Mesenchymal stem cell (in vitro differentiated cells and primary cell): ENCODE measurements around the gene DSTN.
A peak's percentile ranks its signal among the peaks of the same experiment; 100 is the strongest.

Source experiments
- DNase-seq: peaks from one replicate; pipeline ENCODE4 v3.0.0-alpha.2; 2013
- H2AFZ ChIP-seq: one replicate; pipeline ENCODE4 v1.6.1; 2013; ENCODE audit warnings: low read depth, mild to moderate bottlenecking, control low read depth, inconsistent platforms, low read length, moderate library complexity
- H2AK5ac ChIP-seq: 2 replicates; pipeline ENCODE4 v1.6.1; 2013; ENCODE audit warnings: low read length, moderate library complexity, mild to moderate bottlenecking, inconsistent platforms; ENCODE audit not compliant: severe bottlenecking
- H2BK120ac ChIP-seq: one replicate; pipeline ENCODE4 v1.6.1; 2013; ENCODE audit warnings: low read depth, mild to moderate bottlenecking, inconsistent platforms, low read length, moderate library complexity
- H2BK12ac ChIP-seq, 2 experiments: one replicate each; pipeline ENCODE4 v1.6.1; 2013; ENCODE audit warnings: inconsistent platforms in 2 of 2, low read length in 2 of 2, mild to moderate bottlenecking in 2 of 2, moderate library complexity in 2 of 2, control low read depth in 1 of 2
- H2BK15ac ChIP-seq: one replicate; pipeline ENCODE4 v1.6.1; 2013; ENCODE audit warnings: mild to moderate bottlenecking, low read depth, inconsistent platforms; ENCODE audit not compliant: poor library complexity, severe bottlenecking
- H2BK5ac ChIP-seq: 2 replicates; pipeline ENCODE4 v1.6.1; 2013; ENCODE audit warnings: low read depth, mild to moderate bottlenecking, low read length, control low read depth, inconsistent platforms; ENCODE audit not compliant: poor library complexity, severe bottlenecking
- H3K14ac ChIP-seq, 2 experiments: one replicate each; pipeline ENCODE4 v1.6.1; 2013; ENCODE audit warnings: inconsistent platforms in 2 of 2, low read length in 2 of 2, control low read depth in 1 of 2, mild to moderate bottlenecking in 1 of 2, moderate library complexity in 1 of 2
- H3K18ac ChIP-seq, 2 experiments: one replicate each; pipeline ENCODE4 v1.6.1; 2013; ENCODE audit warnings: inconsistent platforms in 2 of 2, low read length in 2 of 2, control low read depth in 1 of 2, low read depth in 1 of 2, mild to moderate bottlenecking in 1 of 2
- H3K23ac ChIP-seq, 2 experiments: one replicate each; pipeline ENCODE4 v1.6.1; 2013; ENCODE audit warnings: inconsistent platforms in 2 of 2, low read length in 2 of 2, mild to moderate bottlenecking in 2 of 2, moderate library complexity in 2 of 2, control low read depth in 1 of 2
- H3K27ac ChIP-seq: 2 replicates; pipeline ENCODE4 v1.5.1; 2013; ENCODE audit warnings: mild to moderate bottlenecking, moderate library complexity, low read length, control low read depth, inconsistent platforms; ENCODE audit not compliant: poor library complexity, severe bottlenecking
- H3K27me3 ChIP-seq, 2 experiments: 2 replicates each; pipeline versions ENCODE4 v1.6.1 to v1.7.0; 2013; ENCODE audit warnings: low read length in 2 of 2, mild to moderate bottlenecking in 2 of 2, moderate library complexity in 2 of 2, control low read depth in 1 of 2, inconsistent platforms in 1 of 2; ENCODE audit not compliant: control insufficient read depth in 1 of 2, insufficient read depth in 1 of 2
- H3K36me3 ChIP-seq, 2 experiments: 2 replicates each; pipeline versions ENCODE4 v1.6.1 to v1.7.0; 2013; ENCODE audit warnings: low read length in 2 of 2, control low read depth in 1 of 2, inconsistent platforms in 1 of 2, low read depth in 1 of 2, mild to moderate bottlenecking in 1 of 2; ENCODE audit not compliant: insufficient read depth in 2 of 2, control insufficient read depth in 1 of 2
- H3K4ac ChIP-seq, 2 experiments: one replicate each; pipeline ENCODE4 v1.6.1; 2013; ENCODE audit warnings: inconsistent platforms in 2 of 2, low read length in 2 of 2, mild to moderate bottlenecking in 2 of 2, moderate library complexity in 2 of 2, control low read depth in 1 of 2, low read depth in 1 of 2
- H3K4me1 ChIP-seq: 2 replicates; pipeline ENCODE4 v1.6.1; 2013; ENCODE audit warnings: low read depth, low read length, control low read depth; ENCODE audit not compliant: control insufficient read depth, insufficient read depth
- H3K4me2 ChIP-seq: 2 replicates; pipeline ENCODE4 v1.6.1; 2013; ENCODE audit warnings: low read length, mild to moderate bottlenecking, inconsistent platforms; ENCODE audit not compliant: poor library complexity, severe bottlenecking
- H3K4me3 ChIP-seq, 2 experiments: 2 replicates each; pipeline versions ENCODE4 v1.5.1 to v1.7.0; 2013; ENCODE audit warnings: low read length in 2 of 2, mild to moderate bottlenecking in 2 of 2, control low read depth in 1 of 2, low read depth in 1 of 2; ENCODE audit not compliant: insufficient read depth in 1 of 2
- H3K79me1 ChIP-seq: replicated peaks from 2 replicates; pipeline ENCODE4 v1.6.1; 2013; ENCODE audit warnings: mild to moderate bottlenecking, control low read depth, low read length, inconsistent platforms; ENCODE audit not compliant: poor library complexity, severe bottlenecking
- H3K9ac ChIP-seq: 2 replicates; pipeline ENCODE4 v1.7.0; 2013; ENCODE audit warnings: mild to moderate bottlenecking, low read length, moderate library complexity
- H3K9me3 ChIP-seq: 2 replicates; pipeline ENCODE4 v1.7.0; 2013; ENCODE audit warnings: mild to moderate bottlenecking, low read length; ENCODE audit not compliant: control insufficient read depth
- H4K8ac ChIP-seq: one replicate; pipeline ENCODE4 v1.6.1; 2013; ENCODE audit warnings: inconsistent platforms, mild to moderate bottlenecking, low read length, moderate library complexity
- H4K91ac ChIP-seq: one replicate; pipeline ENCODE4 v1.6.1; 2013; ENCODE audit warnings: mild to moderate bottlenecking, low read length, inconsistent platforms
- WGBS: methylation state at CpG from one replicate; pipeline ENCODE4 v1.1.7; 2013; ENCODE audit warnings: mixed read lengths; 5-methylcytosine and 5-hydroxymethylcytosine counted together

DSTN gene

DNA sequence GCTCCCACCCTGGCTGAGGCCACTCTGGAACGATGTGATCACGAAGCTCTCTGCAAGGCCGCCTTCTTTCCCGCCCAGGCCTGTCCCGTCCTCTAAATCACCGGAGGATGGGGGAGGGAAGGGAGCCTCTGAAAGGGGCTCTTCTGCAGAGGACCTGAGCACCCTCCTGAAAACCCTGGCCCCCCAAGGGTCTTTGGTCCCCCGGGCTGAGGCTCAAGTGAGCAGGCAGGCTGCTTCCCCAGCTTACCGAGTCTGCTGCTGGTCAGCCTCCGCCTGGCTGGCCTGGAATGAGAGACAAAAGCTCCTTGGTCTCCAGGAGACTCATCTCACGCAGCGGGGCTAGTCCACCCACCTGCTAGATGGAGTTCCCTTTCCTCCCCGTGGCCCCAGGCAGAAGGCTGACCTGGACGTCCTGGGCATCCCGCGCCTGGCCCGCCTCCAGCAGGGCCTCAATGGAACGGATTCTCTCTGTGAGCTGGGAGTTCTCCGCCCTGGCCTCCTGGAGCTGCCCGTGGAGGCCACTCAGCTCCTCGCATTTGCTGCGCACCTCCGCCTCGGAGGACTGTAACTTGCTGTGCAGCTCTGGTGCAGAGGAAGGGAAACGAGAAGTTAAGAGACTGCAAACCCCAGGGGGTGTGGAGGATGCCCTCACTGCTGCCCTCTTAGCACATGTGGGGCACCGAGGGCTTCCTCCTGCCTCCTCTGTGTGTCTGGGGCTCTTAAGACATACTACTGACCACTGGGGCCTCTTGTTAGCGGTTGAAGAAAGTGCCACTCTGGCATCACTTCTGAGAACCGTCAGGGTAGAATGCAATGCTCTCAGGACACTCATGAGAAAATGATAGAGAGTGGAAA, 57.5 kb downstream of the DSTN start:
- H3K4me3 ChIP-seq: no peak overlapping the region
- H3K4me2 ChIP-seq: no peak overlapping the region
- no peak overlapping the region for H3K9ac ChIP-seq
- H2BK120ac ChIP-seq: no peak overlapping the region
- no peak overlapping the region for H3K14ac ChIP-seq
- DNase-seq: no peak
- H3K27me3 ChIP-seq: no peaks in the 10 kb centered on the region
- H2BK5ac ChIP-seq: no peak overlapping the region
- no peak overlapping the region for H3K23ac ChIP-seq
- H3K79me1 ChIP-seq: peaks cover 76% of the 10 kb centered on the region
- H3K4ac ChIP-seq: no peak overlapping the region
- peaks cover 98% of the 10 kb centered on the region in 2 experiments for H3K36me3 ChIP-seq
- no peak overlapping the region for H2AFZ ChIP-seq
- no peak overlapping the region for H3K27ac ChIP-seq
- no peak overlapping the region for H3K18ac ChIP-seq
- H3K9me3 ChIP-seq: no peaks in the 10 kb centered on the region
- no peak overlapping the region for H4K8ac ChIP-seq
- no peak overlapping the region for H2BK12ac ChIP-seq
- H3K4me1 ChIP-seq: peaks cover 8% of the 10 kb centered on the region
- no peak overlapping the region for H2BK15ac ChIP-seq
- H2AK5ac ChIP-seq: no peak overlapping the region
- H4K91ac ChIP-seq: no peak overlapping the region
- WGBS: 94% methylated on average over 24 of the region's 27 CpGs

DNA sequence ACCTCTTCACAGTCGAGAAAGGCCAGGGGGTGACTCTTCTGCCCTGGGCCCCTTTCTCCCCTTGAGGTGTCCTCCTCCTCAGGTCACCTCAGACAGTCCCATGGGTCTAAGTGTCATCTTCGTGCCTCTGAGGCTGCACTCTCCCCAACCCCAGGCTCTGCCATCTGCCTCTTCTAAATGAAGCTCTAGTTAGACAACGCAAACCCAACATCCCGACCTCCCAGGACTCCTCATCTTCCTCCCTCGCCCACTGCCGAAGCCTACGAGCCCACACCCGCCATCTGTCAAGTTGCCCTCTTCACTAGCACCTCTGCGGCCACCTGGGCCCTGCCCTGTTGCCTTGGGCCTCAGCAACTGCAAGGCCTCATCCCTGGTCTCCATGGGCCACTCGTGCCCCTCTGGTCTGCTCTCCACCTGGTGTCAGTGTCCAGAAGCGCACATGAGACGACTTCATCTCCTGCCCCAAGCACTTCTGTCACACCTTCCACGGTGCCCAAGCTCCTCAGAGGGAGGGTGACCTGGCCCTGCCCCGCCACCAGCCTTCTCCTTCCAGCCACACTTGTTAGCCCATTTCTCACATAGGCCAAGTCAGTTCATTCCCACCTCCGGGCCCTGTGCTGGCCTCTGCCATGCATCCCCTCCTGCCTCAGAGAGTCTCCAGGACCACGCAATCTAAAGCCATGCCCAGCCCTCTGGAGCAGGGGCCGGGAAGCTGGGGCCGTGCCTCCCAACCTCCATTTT, 58.4 kb downstream of the DSTN start:
- no peak overlapping the region for H2AFZ ChIP-seq
- H2AK5ac ChIP-seq: no peak overlapping the region
- no peak overlapping the region for H3K4me3 ChIP-seq
- peaks cover 8% of the 10 kb centered on the region for H3K4me1 ChIP-seq
- WGBS: 96% methylated on average over 18 of the region's 18 CpGs
- no peak overlapping the region for H3K27ac ChIP-seq
- H2BK15ac ChIP-seq: no peak overlapping the region
- no peak overlapping the region for H4K8ac ChIP-seq
- H3K36me3 ChIP-seq: peaks cover 98% of the 10 kb centered on the region in 2 experiments
- no peak for DNase-seq
- no peak overlapping the region for H2BK120ac ChIP-seq
- no peak overlapping the region for H3K4me2 ChIP-seq
- peaks cover 79% of the 10 kb centered on the region for H3K79me1 ChIP-seq
- H3K9ac ChIP-seq: no peak overlapping the region
- H3K18ac ChIP-seq: no peak overlapping the region
- H3K4ac ChIP-seq: no peak overlapping the region
- no peak overlapping the region for H3K14ac ChIP-seq
- no peak overlapping the region for H4K91ac ChIP-seq
- no peaks in the 10 kb centered on the region for H3K9me3 ChIP-seq
- H3K27me3 ChIP-seq: no peaks in the 10 kb centered on the region
- peak overlapping the region in 1 of 2 experiments; percentile 32 for H2BK12ac ChIP-seq
- H3K23ac ChIP-seq: no peak overlapping the region
- no peak overlapping the region for H2BK5ac ChIP-seq

DNA sequence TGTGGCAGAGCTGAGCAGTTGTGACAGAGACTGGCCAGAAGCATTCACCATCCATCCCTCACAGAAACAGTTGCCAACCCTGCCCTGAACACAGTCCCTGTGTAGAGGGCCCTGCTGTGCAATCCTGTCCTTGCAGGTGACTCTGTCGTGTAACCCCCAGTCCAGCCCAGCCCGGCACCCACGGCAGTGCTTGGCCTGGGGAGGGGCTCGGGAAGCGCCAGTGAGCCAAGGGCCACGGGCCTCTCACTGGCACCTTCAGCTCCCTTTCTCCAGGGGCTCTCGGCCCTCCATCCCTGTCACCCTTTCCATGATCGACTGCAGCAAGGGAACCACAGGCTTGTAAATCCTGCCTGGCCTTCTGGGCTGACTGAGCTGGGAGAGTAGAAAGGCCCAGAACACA, 59.1 kb downstream of the DSTN start:
- DNase-seq: no peak
- H3K4me1 ChIP-seq: peaks cover 8% of the 10 kb centered on the region
- 94% methylated on average over 8 of the region's 8 CpGs for WGBS
- no peak overlapping the region for H3K4me3 ChIP-seq
- H3K36me3 ChIP-seq: peaks cover 98 to 99% of the 10 kb centered on the region in 2 experiments
- H3K18ac ChIP-seq: no peak overlapping the region
- no peak overlapping the region for H3K14ac ChIP-seq
- H3K9me3 ChIP-seq: no peaks in the 10 kb centered on the region
- no peak overlapping the region for H2BK120ac ChIP-seq
- no peak overlapping the region for H2AK5ac ChIP-seq
- H2AFZ ChIP-seq: no peak overlapping the region
- no peak overlapping the region for H4K91ac ChIP-seq
- H3K4ac ChIP-seq: no peak overlapping the region
- H3K79me1 ChIP-seq: peaks cover 81% of the 10 kb centered on the region
- no peak overlapping the region for H3K4me2 ChIP-seq
- no peak overlapping the region for H2BK5ac ChIP-seq
- H3K27me3 ChIP-seq: no peaks in the 10 kb centered on the region
- no peak overlapping the region for H2BK12ac ChIP-seq
- no peak overlapping the region for H2BK15ac ChIP-seq
- H4K8ac ChIP-seq: no peak overlapping the region
- H3K9ac ChIP-seq: no peak overlapping the region
- H3K27ac ChIP-seq: no peak overlapping the region
- H3K23ac ChIP-seq: no peak overlapping the region

DNA sequence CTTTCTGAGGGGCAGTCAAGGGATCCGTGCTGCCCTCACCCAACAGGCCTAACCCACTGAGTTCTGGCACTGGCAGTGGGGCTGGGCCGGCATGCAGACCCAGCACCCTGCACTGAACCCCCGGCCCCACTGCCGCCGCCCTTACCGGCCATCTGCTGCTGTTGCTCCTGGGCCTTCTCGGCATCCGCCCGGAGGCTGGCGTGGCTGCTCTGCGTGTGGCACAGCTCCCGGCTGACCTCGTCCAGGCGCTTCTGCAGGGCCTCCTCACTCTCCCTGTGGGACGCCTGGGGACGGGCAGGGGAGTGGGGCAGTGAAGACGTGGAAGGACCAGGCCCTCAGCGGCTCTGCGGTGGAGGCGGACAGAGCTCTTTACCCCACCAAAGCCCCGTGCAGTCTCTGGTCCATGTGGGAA, 59.8 kb downstream of the DSTN start:
- Histone ChIP-seq H3K9ac (no peak overlapping the region), H3K18ac (no peak overlapping the region), H3K9me3 (no peaks in the 10 kb centered on the region), H3K27ac (no peak overlapping the region), H3K36me3 (peaks cover 98 to 99% of the 10 kb centered on the region in 2 experiments), H2BK12ac (no peak overlapping the region), H2BK15ac (no peak overlapping the region), H4K8ac (no peak overlapping the region), H3K27me3 (no peaks in the 10 kb centered on the region), H4K91ac (no peak overlapping the region), H2BK120ac (no peak overlapping the region), H3K4me1 (peaks cover 5% of the 10 kb centered on the region), H3K14ac (no peak overlapping the region), H3K4ac (no peak overlapping the region), H3K23ac (no peak overlapping the region), H3K4me2 (no peak overlapping the region), H2AFZ (no peak overlapping the region), H3K79me1 (peaks cover 80% of the 10 kb centered on the region), H2BK5ac (no peak overlapping the region), H2AK5ac (no peak overlapping the region), H3K4me3 (no peak overlapping the region)
- WGBS: 96% methylated on average over 21 of the region's 21 CpGs
- no peak for DNase-seq
